IMR-90 (cell line): ENCODE results near the gene TRPM3. TPM values are rescaled to one million over a fixed set of nuclear protein-coding genes. Genes with fewer than 3 reads are reported as not detected.
A peak's percentile ranks its signal among the peaks of the same experiment; 100 is the strongest.

Experiments used
- ATAC-seq: fragments of 200-7000 bp; cut with Tn5 transposase; 2 replicates; pipeline ENCODE4 v1.9.1; 2020; ENCODE audit warnings: low read depth, mild to moderate bottlenecking, moderate library complexity
- BruUV-seq: library from RNA; stranded (reverse); fragments of 400-500 nt; replicated peaks from 2 replicates; lab custom pipeline; 2021; lab: Mats Ljungman, UMichigan
- CTCF ChIA-PET: fragments of 300-600 bp; formaldehyde crosslinking; extraction: SDS; loops from one replicate; lab custom pipeline; 2021; ENCODE audit warnings: antibody characterized with exemption; lab: Yijun Ruan, JAX
- POLR2A ChIA-PET: fragments of 300-600 bp; sonication (Branson Sonifier 250); formaldehyde crosslinking; loops from one replicate; lab custom pipeline; 2022; ENCODE audit warnings: antibody characterized with exemption; ENCODE audit not compliant: unreplicated experiment; lab: Charles Lee
- DNase-seq: peaks from one replicate; pipeline ENCODE4 v3.0.0; 2013
- H2AFZ ChIP-seq: replicated peaks from 2 replicates; pipeline ENCODE3; 2013; ENCODE audit warnings: low read length, mild to moderate bottlenecking; ENCODE audit not compliant: poor library complexity
- H2AK5ac ChIP-seq: 2 replicates; pipeline ENCODE4 v1.6.1; 2013; ENCODE audit warnings: low read depth, low read length, inconsistent platforms
- H2AK9ac ChIP-seq: replicated peaks from 2 replicates; pipeline ENCODE3; 2013; ENCODE audit warnings: mild to moderate bottlenecking, low read depth, low read length, moderate library complexity; ENCODE audit not compliant: poor library complexity
- H2BK120ac ChIP-seq: 2 replicates; pipeline ENCODE4 v1.6.1; 2013; ENCODE audit warnings: low read depth, low read length, inconsistent platforms
- H2BK15ac ChIP-seq: 3 replicates; pipeline ENCODE4 v1.6.1; 2013; ENCODE audit warnings: low read depth, low read length, inconsistent platforms
- H2BK20ac ChIP-seq: 2 replicates; pipeline ENCODE4 v1.6.1; 2013; ENCODE audit warnings: low read depth, mild to moderate bottlenecking, inconsistent platforms, low read length, moderate library complexity
- H2BK5ac ChIP-seq: 2 replicates; pipeline ENCODE4 v1.6.1; 2013; ENCODE audit warnings: mild to moderate bottlenecking, low read depth, low read length, inconsistent platforms; ENCODE audit not compliant: poor library complexity, severe bottlenecking
- H3K14ac ChIP-seq: replicated peaks from 2 replicates; pipeline ENCODE4 v1.6.1; 2013; ENCODE audit warnings: low read depth, low read length, inconsistent platforms
- H3K18ac ChIP-seq: 2 replicates; pipeline ENCODE4 v1.6.1; 2013; ENCODE audit warnings: low read depth, low read length, control low read depth
- H3K23ac ChIP-seq: 2 replicates; pipeline ENCODE4 v1.6.1; 2013; ENCODE audit warnings: low read depth, low read length, inconsistent platforms
- H3K27ac ChIP-seq: 2 replicates; pipeline ENCODE4 v1.5.1; 2013; ENCODE audit warnings: mild to moderate bottlenecking, control low read depth, low read length; ENCODE audit not compliant: insufficient read depth
- H3K27me3 ChIP-seq: 2 replicates; pipeline ENCODE4 v1.6.1; 2013; ENCODE audit warnings: low read length; ENCODE audit not compliant: control insufficient read depth, insufficient read depth
- H3K36me3 ChIP-seq: 2 replicates; pipeline ENCODE4 v1.6.1; 2013; ENCODE audit warnings: low read length, mixed read lengths; ENCODE audit not compliant: control insufficient read depth, insufficient read depth
- H3K4ac ChIP-seq: 2 replicates; pipeline ENCODE4 v1.6.1; 2013; ENCODE audit warnings: low read depth, low read length, inconsistent platforms
- H3K4me1 ChIP-seq: 2 replicates; pipeline ENCODE4 v1.6.1; 2013; ENCODE audit warnings: low read length, mixed read lengths; ENCODE audit not compliant: control insufficient read depth, insufficient read depth
- H3K4me2 ChIP-seq: 2 replicates; pipeline ENCODE4 v1.6.1; 2013; ENCODE audit warnings: low read depth, mild to moderate bottlenecking, control low read depth, low read length, moderate library complexity
- H3K4me3 ChIP-seq: 2 replicates; pipeline ENCODE4 v1.5.1; 2013; ENCODE audit warnings: low read depth, mild to moderate bottlenecking, control low read depth, low read length, moderate library complexity; ENCODE audit not compliant: insufficient read depth
- H3K56ac ChIP-seq: 2 replicates; pipeline ENCODE4 v1.6.1; 2013; ENCODE audit warnings: low read length, inconsistent platforms; ENCODE audit not compliant: insufficient read depth; ENCODE audit errors: extremely low read depth
- H3K79me1 ChIP-seq, 2 experiments: 2 replicates each; pipeline ENCODE4 v1.6.1; 2013; ENCODE audit warnings: low read length in 2 of 2, inconsistent platforms in 1 of 2, low read depth in 1 of 2
- H3K9ac ChIP-seq: 2 replicates; pipeline ENCODE4 v1.6.1; 2013; ENCODE audit warnings: low read depth, low read length, control low read depth
- H3K9me1 ChIP-seq: 2 replicates; pipeline ENCODE4 v1.6.1; 2013; ENCODE audit warnings: low read length, inconsistent platforms; ENCODE audit not compliant: insufficient read depth
- H3K9me3 ChIP-seq: 2 replicates; pipeline ENCODE4 v1.6.1; 2013; ENCODE audit warnings: low read length; ENCODE audit not compliant: control insufficient read depth, insufficient read depth
- H4K20me1 ChIP-seq: 2 replicates; pipeline ENCODE4 v1.6.1; 2013; ENCODE audit warnings: low read length, inconsistent platforms; ENCODE audit not compliant: insufficient read depth
- H4K5ac ChIP-seq: 2 replicates; pipeline ENCODE4 v1.6.1; 2013; ENCODE audit warnings: mild to moderate bottlenecking, low read depth, low read length, control low read depth
- H4K8ac ChIP-seq, 2 experiments: 2 replicates each; pipeline ENCODE4 v1.6.1; 2013; ENCODE audit warnings: low read depth in 2 of 2, low read length in 2 of 2, control low read depth in 1 of 2, inconsistent platforms in 1 of 2
- H4K91ac ChIP-seq: 2 replicates; pipeline ENCODE4 v1.6.1; 2013; ENCODE audit warnings: low read depth, low read length, inconsistent platforms; ENCODE audit not compliant: insufficient read depth
- USF2 ChIP-seq: fragments of 150-350 bp; IDR thresholded peaks from 2 replicates; pipeline ENCODE4 v1.6.1; 2017; ENCODE audit warnings: mild to moderate bottlenecking, antibody characterized with exemption, low read length, low read depth
- WGBS, 2 experiments: methylation state at CpG; one replicate each; pipeline versions ENCODE4 v1.1.5 to v1.1.7; 2013; ENCODE audit warnings: missing lambda C conversion rate in 2 of 2; ENCODE audit not compliant: insufficient read length in 1 of 2; ENCODE audit errors: extremely low coverage in 2 of 2; 5-methylcytosine and 5-hydroxymethylcytosine counted together
- dilution Hi-C: fragments of 300-500 bp; cut with HindIII; formaldehyde crosslinking; loops from one replicate; pipeline ENCODE4 v1.14.3; 2018; ENCODE audit warnings: low sequenced_read_pairs; ENCODE audit not compliant: unreplicated experiment
- in situ Hi-C: fragments of 300-500 bp; cut with MboI; formaldehyde crosslinking; loops from 3 replicates; pipeline ENCODE4 v1.14.3; 2019; ENCODE audit warnings: low sequenced_read_pairs, inconsistent platforms, mixed read lengths
- intact Hi-C: fragments of 100-400 bp; cut with micrococcal nuclease; formaldehyde crosslinking; loops from 2 replicates; pipeline ENCODE4 v1.10.0; 2022
- polyA plus RNA-seq, 3 experiments: library from polyadenylated mRNA; depleted of rRNA; stranded (reverse); fragments of >200 nt; gene quantifications; 2 replicates each; pipeline ENCODE4 v1.2.3, GENCODE V29; 2012; ENCODE audit warnings: low replicate concordance in 1 of 3
- total RNA-seq: library from RNA; depleted of rRNA; stranded (reverse); fragments of >200 nt; gene quantifications from 2 replicates; pipeline ENCODE4 v1.2.3, GENCODE V29; 2012

The TRPM3 gene
- total and polyA plus RNA-seq, 2 of the 4 experiments (the other 2 are of a cell fraction) = not detected

GRCh38 chr9:70574151-70574837, 547.1 kb downstream of the TRPM3 start:
- Histone ChIP-seq H2BK120ac (peak overlapping the region; percentile 68), H3K4me1 (peaks cover 20% of the 10 kb centered on the region), H3K23ac (peak overlapping the region; percentile 52), H3K9me3 (no peaks in the 10 kb centered on the region), H4K91ac (peak overlapping the region; percentile 64), H3K4me2 (peak overlapping the region; percentile 75), H4K5ac (peak overlapping the region; percentile 52), H2BK20ac (peak overlapping the region; percentile 48; the same call in 1 of the 2 replicates), H2AK9ac (no peak overlapping the region), H3K4ac (peak overlapping the region; percentile 70), H3K27me3 (no peaks in the 10 kb centered on the region), H3K36me3 (no peaks in the 10 kb centered on the region), H3K4me3 (no peak overlapping the region), H4K8ac (peak overlapping the region; percentile 27 to 30; a peak in 2 of 4 replicates), H4K20me1 (no peaks in the 10 kb centered on the region), H3K56ac (no peak overlapping the region), H3K27ac (peak overlapping the region; percentile 82), H2AFZ (peak overlapping the region; percentile 38), H3K9ac (0 out of 2 replicates have a peak overlapping the region, but pooled peaks have one; percentile 19), H2BK15ac (peak overlapping the region; percentile 29; the same call in 1 of the 3 replicates), H3K9me1 (peaks cover 16% of the 10 kb centered on the region), H3K18ac (peak overlapping the region; percentile 70), H3K79me1 (0 out of 4 replicates have a peak, but pooled peaks cover 0 to 3% of the 10 kb centered on the region in 2 experiments), H3K14ac (peak overlapping the region; percentile 80; the same call in 1 of the 2 replicates), H2BK5ac (peak overlapping the region; percentile 25), H2AK5ac (peak overlapping the region; percentile 85; the same call in 1 of the 2 replicates)
- CTCF ChIA-PET = interaction anchor here (0.6 to 0.8 kb wide), 3 partner anchors 28 to 920 kb away, joined by 3 to 4 read pairs (median 3); no protein-coding TSS in a partner anchor
- intact Hi-C loops = no loop called here
- 0% methylated on average over 1 of the region's 2 CpGs; no CpG with 5 or more reads in 1 of the 2 experiments for WGBS, 2 experiments
- peak; percentile 76 for DNase-seq
- POLR2A ChIA-PET = no interaction called here
- TF ChIP-seq USF2 = no peak
- ATAC-seq = peak; percentile 78
- in situ Hi-C loops = no loop called here
- dilution Hi-C loops = no loop called here
- no TSS peak for BruUV-seq
